Astrocyte of the cerebellum (primary cell): ENCODE data around the gene REC114.

Source experiments
- DNase-seq: peaks from one replicate; pipeline ENCODE4 v3.0.0-alpha.2; 2011; ENCODE audit warnings: low read depth
- H3K4me3 ChIP-seq: 2 replicates; pipeline ENCODE4 v1.5.1; 2011; ENCODE audit warnings: mild to moderate bottlenecking, low read depth, low read length, moderate library complexity
- CTCF ChIP-seq: IDR thresholded peaks from 2 replicates; pipeline ENCODE4 v1.5.1; 2012; ENCODE audit warnings: low read length, low read depth, moderate library complexity, mild to moderate bottlenecking; ENCODE audit errors: missing control alignments
- in situ Hi-C: cut with HindIII; loops from 2 replicates; pipeline ENCODE4 v1.10.0; 2017; ENCODE audit warnings: low sequenced_read_pairs

REC114 gene

GRCh38 chr15:73604477-73604876, 161.5 kb downstream of the REC114 start:
- no peak for DNase-seq
- no peak for TF ChIP-seq CTCF
- in situ Hi-C loops = no loop called here
- H3K4me3 ChIP-seq = no peak overlapping the region

GRCh38 chr15:73605759-73606436, 162.9 kb downstream of the REC114 start:
- no peak for TF ChIP-seq CTCF
- in situ Hi-C loops = no loop called here
- no peak for DNase-seq
- no peak overlapping the region for H3K4me3 ChIP-seq

GRCh38 chr15:73607405-73607804, 164.4 kb downstream of the REC114 start:
- in situ Hi-C loops = no loop called here
- TF ChIP-seq CTCF = no peak
- H3K4me3 ChIP-seq = no peak overlapping the region
- DNase-seq = no peak

GRCh38 chr15:73607843-73608242, 164.9 kb downstream of the REC114 start:
- no peak for DNase-seq
- H3K4me3 ChIP-seq = no peak overlapping the region
- in situ Hi-C loops = no loop called here
- TF ChIP-seq CTCF = no peak

- TF ChIP-seq CTCF = no peak
- no peak overlapping the region for H3K4me3 ChIP-seq
- DNase-seq = no peak
- in situ Hi-C loops = no loop called here
Measured at GRCh38 chr15:73608475-73608874, 165.5 kb downstream of the REC114 start.

- no peak overlapping the region for H3K4me3 ChIP-seq
- DNase-seq = no peak
- in situ Hi-C loops = no loop called here
- no peak for TF ChIP-seq CTCF
Measured at GRCh38 chr15:73608941-73609340, 166.0 kb downstream of the REC114 start.
